ENCODE data around the gene BDKRB2. TPM values are rescaled to one million over a fixed set of nuclear protein-coding genes. Genes with fewer than 3 reads are reported as not detected.

BDKRB2 gene
- total and polyA plus RNA-seq, 2 of the 4 experiments (the other 2 are of a cell fraction) = 60.9 to 73.1 TPM

- TF ChIP-seq CEBPB (IDR thresholded peaks at IDR 0.05; ENCODE audit: low read depth, low read length) = no peak
- TF ChIP-seq BHLHE40 (IDR thresholded peaks at IDR 0.05; ENCODE audit: low read depth, low read length) = no peak
- TF ChIP-seq MAFK (IDR thresholded peaks at IDR 0.05; ENCODE audit: low read depth, low read length) = no peak
- TF ChIP-seq MAZ (IDR thresholded peaks at IDR 0.05; ENCODE audit: borderline replicate concordance, low read depth, low read length) = no peak
- TF ChIP-seq RCOR1 (IDR thresholded peaks at IDR 0.05; ENCODE audit: insufficient replicate concordance, low read length) = no peak
These were observed 1.0 kb upstream of the BDKRB2 start (continued) for GRCh38 chr14:96203635-96204034.

All from IMR-90 (cell line).